Neural progenitor cell (in vitro differentiated cells): ENCODE measurements around the gene SBF2. TPM values are rescaled to one million over a fixed set of nuclear protein-coding genes. Genes with fewer than 3 reads are reported as not detected.

Experiments
- DNase-seq: peaks from one replicate; pipeline ENCODE4 v3.0.0-alpha.2; 2016; ENCODE audit warnings: low spot score
- H2AFZ ChIP-seq: fragments of 200-600 bp; sonication (generic); replicated peaks from 2 replicates; pipeline ENCODE4 v1.6.1; 2016; ENCODE audit warnings: antibody characterized with exemption
- H3F3A ChIP-seq: fragments of 200-600 bp; sonication (generic); 2 replicates; pipeline ENCODE4 v1.6.1; 2016; ENCODE audit warnings: antibody characterized with exemption, low read depth
- H3K27ac ChIP-seq: fragments of 200-600 bp; sonication (generic); 2 replicates; pipeline ENCODE4 v1.5.1; 2016; ENCODE audit warnings: mild to moderate bottlenecking
- H3K27me3 ChIP-seq: fragments of 200-600 bp; sonication (generic); 2 replicates; pipeline ENCODE4 v1.6.1; 2016; ENCODE audit warnings: mild to moderate bottlenecking, moderate library complexity
- H3K36me3 ChIP-seq: fragments of 200-600 bp; sonication (generic); 2 replicates; pipeline ENCODE4 v1.5.1; 2016
- H3K4me1 ChIP-seq: fragments of 200-600 bp; sonication (generic); 2 replicates; pipeline ENCODE4 v1.6.1; 2016; ENCODE audit warnings: mixed run types
- H3K4me2 ChIP-seq: fragments of 200-600 bp; sonication (generic); 2 replicates; pipeline ENCODE4 v1.6.1; 2016
- H3K4me3 ChIP-seq: fragments of 200-600 bp; sonication (generic); 2 replicates; pipeline ENCODE4 v1.5.1; 2016
- H3K79me2 ChIP-seq: fragments of 200-600 bp; sonication (generic); 2 replicates; pipeline ENCODE4 v1.6.1; 2016; ENCODE audit warnings: low read depth
- H3K9ac ChIP-seq: fragments of 200-600 bp; sonication (generic); 2 replicates; pipeline ENCODE4 v1.6.1; 2016
- H3K9me3 ChIP-seq: fragments of 200-600 bp; sonication (generic); 2 replicates; pipeline ENCODE4 v1.5.1; 2016; ENCODE audit warnings: low read depth
- H4K20me1 ChIP-seq: fragments of 200-600 bp; sonication (generic); 2 replicates; pipeline ENCODE4 v1.6.1; 2016; ENCODE audit warnings: low read depth
- H3K27ac Mint-ChIP-seq: 3 replicates; pipeline ENCODE4 v1.8.0; 2021; ENCODE audit warnings: mixed read lengths
- H3K27me3 Mint-ChIP-seq: 2 replicates; pipeline ENCODE4 v1.8.0; 2022; ENCODE audit warnings: low read depth, mild to moderate bottlenecking, inconsistent platforms, moderate library complexity, mixed read lengths; ENCODE audit not compliant: insufficient read depth
- H3K36me3 Mint-ChIP-seq: 3 replicates; pipeline ENCODE4 v1.8.0; 2021; ENCODE audit warnings: mixed read lengths
- H3K4me1 Mint-ChIP-seq: 3 replicates; pipeline ENCODE4 v1.8.0; 2021; ENCODE audit warnings: mixed read lengths
- H3K4me3 Mint-ChIP-seq: 3 replicates; pipeline ENCODE4 v1.8.0; 2021; ENCODE audit warnings: mild to moderate bottlenecking, moderate library complexity, mixed read lengths
- H3K9me3 Mint-ChIP-seq: 3 replicates; pipeline ENCODE4 v1.8.0; 2020; ENCODE audit warnings: mixed read lengths
- CTCF ChIP-seq: fragments of 200-600 bp; sonication (generic); IDR thresholded peaks from 2 replicates; pipeline ENCODE4 v1.5.1; 2017; ENCODE audit warnings: antibody characterized with exemption, mild to moderate bottlenecking
- EZH2 ChIP-seq: fragments of 200-600 bp; sonication (generic); IDR thresholded peaks from 2 replicates; pipeline ENCODE4 v1.6.1; 2017; ENCODE audit warnings: antibody characterized with exemption, mild to moderate bottlenecking, moderate library complexity
- EZH2phosphoT487 ChIP-seq: fragments of 200-600 bp; sonication (generic); IDR thresholded peaks from 2 replicates; pipeline ENCODE4 v1.6.1; 2017; ENCODE audit warnings: antibody characterized with exemption
- total RNA-seq: library from RNA; depleted of rRNA; stranded (reverse); fragments of >200 nt; gene quantifications from 2 replicates; pipeline ENCODE4 v1.2.3, GENCODE V29; 2015; ENCODE audit warnings: low replicate concordance

Gene SBF2
- total RNA-seq, 1 donor from 2014 or later = 48.2 TPM

GRCh38 chr11:10301656-10302358 lies 7.8 kb upstream of the SBF2 start:
- Histone ChIP-seq H3K4me2 (peak overlapping the region; percentile 80), H3K4me1 (peaks cover 20% of the 10 kb centered on the region), H4K20me1 (peaks cover 29% of the 10 kb centered on the region), H2AFZ (no peak overlapping the region), H3K4me3 (peak overlapping the region; percentile 52), H3K79me2 (no peaks in the 10 kb centered on the region), H3K36me3 (no peaks in the 10 kb centered on the region), H3K9me3 (no peaks in the 10 kb centered on the region), H3K27me3 (peaks cover 92% of the 10 kb centered on the region), H3F3A (peaks cover 37% of the 10 kb centered on the region), H3K27ac (no peak overlapping the region), H3K9ac (no peak overlapping the region)
- TF ChIP-seq CTCF (no peak), EZH2phosphoT487 (no peak), EZH2 (no peak)
- Mint-ChIP-seq H3K27me3 (peaks cover 31% of the 10 kb centered on the region), H3K4me1 (peaks cover 21% of the 10 kb centered on the region), H3K36me3 (no peaks in the 10 kb centered on the region), H3K9me3 (no peaks in the 10 kb centered on the region), H3K27ac (no peak overlapping the region), H3K4me3 (peak overlapping the region; percentile 95)
- no peak for DNase-seq

GRCh38 chr11:10298342-10298741 lies 4.3 kb upstream of the SBF2 start:
- Mint-ChIP-seq H3K9me3 (no peaks in the 10 kb centered on the region), H3K4me1 (peaks cover 17% of the 10 kb centered on the region), H3K4me3 (no peak overlapping the region), H3K36me3 (no peaks in the 10 kb centered on the region), H3K27me3 (peaks cover 16% of the 10 kb centered on the region), H3K27ac (no peak overlapping the region)
- Histone ChIP-seq H3K27me3 (peaks cover 79% of the 10 kb centered on the region), H3K4me3 (no peak overlapping the region), H4K20me1 (peaks cover 18% of the 10 kb centered on the region), H3K4me2 (no peak overlapping the region), H3K27ac (no peak overlapping the region), H3K4me1 (peaks cover 6% of the 10 kb centered on the region), H3K9me3 (no peaks in the 10 kb centered on the region), H3K79me2 (peaks cover under 1% of the 10 kb centered on the region), H2AFZ (no peak overlapping the region), H3K9ac (no peak overlapping the region), H3F3A (peaks cover 26% of the 10 kb centered on the region), H3K36me3 (no peaks in the 10 kb centered on the region)
- no peak for TF ChIP-seq EZH2
- TF ChIP-seq CTCF = peak; percentile 11
- TF ChIP-seq EZH2phosphoT487 = no peak
- DNase-seq = no peak

- TF ChIP-seq EZH2phosphoT487 (no peak), CTCF (no peak), EZH2 (no peak)
- Mint-ChIP-seq H3K27me3 (peaks cover 8% of the 10 kb centered on the region), H3K9me3 (no peaks in the 10 kb centered on the region), H3K4me1 (peaks cover 23% of the 10 kb centered on the region), H3K36me3 (peaks cover 4% of the 10 kb centered on the region), H3K4me3 (peak overlapping the region; percentile 93), H3K27ac (peak overlapping the region; percentile 34)
- H3K9ac ChIP-seq = no peak overlapping the region
- peaks cover under 1% of the 10 kb centered on the region for H4K20me1 ChIP-seq
- peaks cover 28% of the 10 kb centered on the region for H3K79me2 ChIP-seq
- peaks cover 19% of the 10 kb centered on the region for H3F3A ChIP-seq
- H3K36me3 ChIP-seq = no peaks in the 10 kb centered on the region
- peak overlapping the region; percentile 96 for H3K4me3 ChIP-seq
- H3K4me2 ChIP-seq = peak overlapping the region; percentile 97
- DNase-seq = no peak
- no peaks in the 10 kb centered on the region for H3K9me3 ChIP-seq
- H2AFZ ChIP-seq = peak overlapping the region; percentile 95
- peaks cover 49% of the 10 kb centered on the region for H3K27me3 ChIP-seq
- H3K4me1 ChIP-seq = peaks cover 12% of the 10 kb centered on the region
- no peak overlapping the region for H3K27ac ChIP-seq
Observed at GRCh38 chr11:10295064-10295901, 1.3 kb upstream of the SBF2 start.
